WTC11 (cell line): Measurements from ENCODE around the gene BHLHE23. TPM values are rescaled to one million over a fixed set of nuclear protein-coding genes. Genes with fewer than 3 reads are reported as not detected.

Experiments used
- ATAC-seq: fragments of 200-7000 bp; cut with Tn5 transposase; 2 replicates; pipeline ENCODE4 v1.10.0; 2021; ENCODE audit warnings: mild to moderate bottlenecking, moderate library complexity
- CTCF ChIA-PET: fragments of 300-600 bp; sonication (Branson Sonifier 250); formaldehyde crosslinking; loops from one replicate; lab custom pipeline; 2021; ENCODE audit warnings: antibody characterized with exemption; lab: Charles Lee
- POLR2A ChIA-PET: fragments of 350-600 bp; sonication (Branson Sonifier 250); formaldehyde crosslinking; loops from one replicate; lab custom pipeline; 2021; ENCODE audit warnings: antibody characterized with exemption; lab: Charles Lee
- DNase-seq: peaks from one replicate; pipeline ENCODE4 v3.0.0; 2021; ENCODE audit warnings: low spot score
- H3K27ac Mint-ChIP-seq: 2 replicates; pipeline ENCODE4 v1.8.0; 2021; ENCODE audit warnings: mixed read lengths
- H3K27me3 Mint-ChIP-seq: 2 replicates; pipeline ENCODE4 v1.8.0; 2021; ENCODE audit warnings: low read depth, mild to moderate bottlenecking, moderate library complexity, mixed read lengths
- H3K36me3 Mint-ChIP-seq: 2 replicates; pipeline ENCODE4 v1.8.0; 2021; ENCODE audit warnings: mixed read lengths
- H3K4me1 Mint-ChIP-seq: 2 replicates; pipeline ENCODE4 v1.8.0; 2022; ENCODE audit warnings: mixed read lengths
- H3K4me3 Mint-ChIP-seq: 2 replicates; pipeline ENCODE4 v1.8.0; 2021; ENCODE audit warnings: mild to moderate bottlenecking, moderate library complexity, mixed read lengths
- H3K9me3 Mint-ChIP-seq: 2 replicates; pipeline ENCODE4 v1.8.0; 2021; ENCODE audit warnings: mixed read lengths
- CREB1 ChIP-seq: sonication (generic); formaldehyde crosslinking; IDR thresholded peaks from 2 replicates; pipeline ENCODE4 v1.8.0; 2023; ENCODE audit warnings: mild to moderate bottlenecking, missing genetic modification reagents
- ELF4 ChIP-seq: sonication (generic); formaldehyde crosslinking; IDR thresholded peaks from 2 replicates; pipeline ENCODE4 v1.8.1; 2022; ENCODE audit warnings: low read depth, mild to moderate bottlenecking, moderate library complexity, missing genetic modification reagents
- EMX1 ChIP-seq: fragments of 250-450 bp; sonication (Bioruptor Pico); IDR thresholded peaks from 2 replicates; pipeline ENCODE4 v1.8.0; 2021; ENCODE audit warnings: mild to moderate bottlenecking
- GABPB1 ChIP-seq: sonication (generic); formaldehyde crosslinking; IDR thresholded peaks from 2 replicates; pipeline ENCODE4 v1.8.1; 2023; ENCODE audit warnings: mild to moderate bottlenecking, missing genetic modification reagents
- GRHL2 ChIP-seq: fragments of 250-450 bp; sonication (Bioruptor Pico); IDR thresholded peaks from 2 replicates; pipeline ENCODE4 v1.8.0; 2022; ENCODE audit warnings: mild to moderate bottlenecking, moderate library complexity; ENCODE audit not compliant: insufficient replicate concordance, severe bottlenecking
- NR3C1 ChIP-seq: sonication (generic); formaldehyde crosslinking; conservative IDR thresholded peaks from 2 replicates; pipeline ENCODE4 v1.8.1; 2023; ENCODE audit warnings: low read depth, mild to moderate bottlenecking, missing genetic modification reagents
- SMAD3 ChIP-seq: sonication (generic); formaldehyde crosslinking; IDR thresholded peaks from 2 replicates; pipeline ENCODE4 v1.8.0; 2022; ENCODE audit warnings: missing genetic modification reagents, mild to moderate bottlenecking, borderline replicate concordance
- SOX15 ChIP-seq: fragments of 250-450 bp; sonication (Bioruptor Pico); IDR thresholded peaks from 2 replicates; pipeline ENCODE4 v1.9.0; 2021; ENCODE audit warnings: mild to moderate bottlenecking
- TCF7 ChIP-seq: sonication (generic); formaldehyde crosslinking; IDR thresholded peaks from 2 replicates; pipeline ENCODE4 v1.8.0; 2022; ENCODE audit warnings: mild to moderate bottlenecking, low read depth, missing genetic modification reagents, moderate library complexity
- TEAD4 ChIP-seq: sonication (generic); formaldehyde crosslinking; IDR thresholded peaks from 2 replicates; pipeline ENCODE4 v1.8.0; 2022; ENCODE audit warnings: mild to moderate bottlenecking, missing genetic modification reagents
- ZNF263 ChIP-seq: sonication (generic); formaldehyde crosslinking; IDR thresholded peaks from 2 replicates; pipeline ENCODE4 v1.8.1; 2022; ENCODE audit warnings: low read depth, mild to moderate bottlenecking, moderate library complexity, missing genetic modification reagents
- ZNF423 ChIP-seq: fragments of 250-450 bp; sonication (Bioruptor Pico); IDR thresholded peaks from 2 replicates; pipeline ENCODE4 v2.1.2; 2022; ENCODE audit warnings: mild to moderate bottlenecking, moderate library complexity
- total RNA-seq: library from RNA; stranded (reverse); gene quantifications from 3 replicates; pipeline ENCODE4 v1.2.3, GENCODE V29; 2021
- TF ChIP-seq, protein P1 (sequence below): sonication (generic); formaldehyde crosslinking; IDR thresholded peaks from 2 replicates; pipeline ENCODE4 v1.8.1; 2023; ENCODE audit warnings: mild to moderate bottlenecking, missing genetic modification reagents, moderate library complexity
- TF ChIP-seq, protein P2 (sequence below): fragments of 250-450 bp; sonication (Bioruptor Pico); IDR thresholded peaks from 2 replicates; pipeline ENCODE4 v1.9.0; 2021; ENCODE audit warnings: moderate library complexity, mild to moderate bottlenecking, inconsistent platforms, borderline replicate concordance
- TF ChIP-seq, protein P3 (sequence below): fragments of 250-450 bp; sonication (Bioruptor Pico); IDR thresholded peaks from 2 replicates; pipeline ENCODE4 v1.9.0; 2021; ENCODE audit warnings: mild to moderate bottlenecking
- TF ChIP-seq, protein P4 (sequence below): sonication (generic); formaldehyde crosslinking; IDR thresholded peaks from 2 replicates; pipeline ENCODE4 v1.8.1; 2023; ENCODE audit warnings: mild to moderate bottlenecking, missing genetic modification reagents
- TF ChIP-seq, protein P5 (sequence below): fragments of 250-450 bp; sonication (Bioruptor Pico); IDR thresholded peaks from 2 replicates; pipeline ENCODE4 v1.9.0; 2021; ENCODE audit warnings: mild to moderate bottlenecking
- TF ChIP-seq, protein P6 (sequence below): fragments of 250-450 bp; sonication (Bioruptor Pico); conservative IDR thresholded peaks from 2 replicates; pipeline ENCODE4 v1.9.0; 2021; ENCODE audit warnings: mild to moderate bottlenecking
- TF ChIP-seq, protein P7 (sequence below): sonication (generic); formaldehyde crosslinking; conservative IDR thresholded peaks from 2 replicates; pipeline ENCODE4 v1.8.1; 2022; ENCODE audit warnings: mild to moderate bottlenecking, missing genetic modification reagents
- TF ChIP-seq, protein P8 (sequence below): sonication (generic); formaldehyde crosslinking; IDR thresholded peaks from 2 replicates; pipeline ENCODE4 v1.8.0; 2023; ENCODE audit warnings: mild to moderate bottlenecking, missing genetic modification reagents

Gene BHLHE23
- total RNA-seq, 1 experiment from 2014 or later: 1.3 TPM

DNA sequence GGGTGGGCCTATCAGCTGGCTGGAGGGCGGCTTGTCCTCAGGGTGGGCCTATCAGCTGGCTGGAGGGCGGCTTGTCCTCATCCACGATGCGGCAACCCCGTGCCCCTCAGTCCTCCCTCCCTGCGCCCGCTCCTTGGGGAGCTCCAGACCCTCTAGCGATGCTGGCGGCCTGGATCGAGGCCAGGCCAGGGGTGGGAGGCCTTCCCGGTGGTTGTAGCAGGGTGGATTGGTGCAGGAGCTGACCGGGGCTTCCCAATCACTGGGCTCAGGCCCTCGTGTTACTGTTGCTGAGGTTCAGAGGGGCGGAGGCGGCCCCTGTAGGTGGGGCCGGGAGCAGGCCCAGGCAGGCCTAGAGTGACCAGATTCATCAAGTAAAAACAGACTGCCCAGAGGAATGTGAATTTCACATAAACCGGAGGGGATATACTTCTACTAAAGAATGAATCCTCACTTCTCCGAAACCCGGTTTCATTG lies 45.4 kb downstream of the BHLHE23 start:
- Mint-ChIP-seq H3K9me3 (no peaks in the 10 kb centered on the region), H3K27ac (peak overlapping the region; percentile 57), H3K27me3 (no peaks in the 10 kb centered on the region), H3K4me3 (no peak overlapping the region)
- CTCF ChIA-PET: interaction anchor here (0.7 to 2.7 kb wide), 7 partner anchors 9 to 95 kb away, joined by 3 to 15 read pairs (median 3); no protein-coding TSS in a partner anchor
- TF ChIP-seq, protein P1, sequence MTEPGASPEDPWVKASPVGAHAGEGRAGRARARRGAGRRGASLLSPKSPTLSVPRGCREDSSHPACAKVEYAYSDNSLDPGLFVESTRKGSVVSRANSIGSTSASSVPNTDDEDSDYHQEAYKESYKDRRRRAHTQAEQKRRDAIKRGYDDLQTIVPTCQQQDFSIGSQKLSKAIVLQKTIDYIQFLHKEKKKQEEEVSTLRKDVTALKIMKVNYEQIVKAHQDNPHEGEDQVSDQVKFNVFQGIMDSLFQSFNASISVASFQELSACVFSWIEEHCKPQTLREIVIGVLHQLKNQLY: no peak
- TF ChIP-seq, protein P2, sequence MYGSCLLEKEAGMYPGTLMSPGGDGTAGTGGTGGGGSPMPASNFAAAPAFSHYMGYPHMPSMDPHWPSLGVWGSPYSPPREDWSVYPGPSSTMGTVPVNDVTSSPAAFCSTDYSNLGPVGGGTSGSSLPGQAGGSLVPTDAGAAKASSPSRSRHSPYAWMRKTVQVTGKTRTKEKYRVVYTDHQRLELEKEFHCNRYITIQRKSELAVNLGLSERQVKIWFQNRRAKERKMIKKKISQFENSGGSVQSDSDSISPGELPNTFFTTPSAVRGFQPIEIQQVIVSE (CRISPR knock-in tag): no peak
- TF ChIP-seq EMX1 (CRISPR knock-in tag) (no peak), TCF7 (CRISPR knock-in tag) (no peak), CREB1 (CRISPR knock-in tag) (no peak), ZNF423 (no peak), SOX15 (CRISPR knock-in tag) (no peak), ELF4 (CRISPR knock-in tag) (no peak), GRHL2 (CRISPR knock-in tag) (no peak), SMAD3 (CRISPR knock-in tag) (no peak), GABPB1 (CRISPR knock-in tag) (no peak), ZNF263 (no peak), NR3C1 (CRISPR knock-in tag) (no peak), TEAD4 (CRISPR knock-in tag) (no peak)
- TF ChIP-seq, protein P3, sequence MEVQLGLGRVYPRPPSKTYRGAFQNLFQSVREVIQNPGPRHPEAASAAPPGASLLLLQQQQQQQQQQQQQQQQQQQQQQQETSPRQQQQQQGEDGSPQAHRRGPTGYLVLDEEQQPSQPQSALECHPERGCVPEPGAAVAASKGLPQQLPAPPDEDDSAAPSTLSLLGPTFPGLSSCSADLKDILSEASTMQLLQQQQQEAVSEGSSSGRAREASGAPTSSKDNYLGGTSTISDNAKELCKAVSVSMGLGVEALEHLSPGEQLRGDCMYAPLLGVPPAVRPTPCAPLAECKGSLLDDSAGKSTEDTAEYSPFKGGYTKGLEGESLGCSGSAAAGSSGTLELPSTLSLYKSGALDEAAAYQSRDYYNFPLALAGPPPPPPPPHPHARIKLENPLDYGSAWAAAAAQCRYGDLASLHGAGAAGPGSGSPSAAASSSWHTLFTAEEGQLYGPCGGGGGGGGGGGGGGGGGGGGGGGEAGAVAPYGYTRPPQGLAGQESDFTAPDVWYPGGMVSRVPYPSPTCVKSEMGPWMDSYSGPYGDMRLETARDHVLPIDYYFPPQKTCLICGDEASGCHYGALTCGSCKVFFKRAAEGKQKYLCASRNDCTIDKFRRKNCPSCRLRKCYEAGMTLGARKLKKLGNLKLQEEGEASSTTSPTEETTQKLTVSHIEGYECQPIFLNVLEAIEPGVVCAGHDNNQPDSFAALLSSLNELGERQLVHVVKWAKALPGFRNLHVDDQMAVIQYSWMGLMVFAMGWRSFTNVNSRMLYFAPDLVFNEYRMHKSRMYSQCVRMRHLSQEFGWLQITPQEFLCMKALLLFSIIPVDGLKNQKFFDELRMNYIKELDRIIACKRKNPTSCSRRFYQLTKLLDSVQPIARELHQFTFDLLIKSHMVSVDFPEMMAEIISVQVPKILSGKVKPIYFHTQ (CRISPR knock-in tag): no peak
- TF ChIP-seq, protein P4, sequence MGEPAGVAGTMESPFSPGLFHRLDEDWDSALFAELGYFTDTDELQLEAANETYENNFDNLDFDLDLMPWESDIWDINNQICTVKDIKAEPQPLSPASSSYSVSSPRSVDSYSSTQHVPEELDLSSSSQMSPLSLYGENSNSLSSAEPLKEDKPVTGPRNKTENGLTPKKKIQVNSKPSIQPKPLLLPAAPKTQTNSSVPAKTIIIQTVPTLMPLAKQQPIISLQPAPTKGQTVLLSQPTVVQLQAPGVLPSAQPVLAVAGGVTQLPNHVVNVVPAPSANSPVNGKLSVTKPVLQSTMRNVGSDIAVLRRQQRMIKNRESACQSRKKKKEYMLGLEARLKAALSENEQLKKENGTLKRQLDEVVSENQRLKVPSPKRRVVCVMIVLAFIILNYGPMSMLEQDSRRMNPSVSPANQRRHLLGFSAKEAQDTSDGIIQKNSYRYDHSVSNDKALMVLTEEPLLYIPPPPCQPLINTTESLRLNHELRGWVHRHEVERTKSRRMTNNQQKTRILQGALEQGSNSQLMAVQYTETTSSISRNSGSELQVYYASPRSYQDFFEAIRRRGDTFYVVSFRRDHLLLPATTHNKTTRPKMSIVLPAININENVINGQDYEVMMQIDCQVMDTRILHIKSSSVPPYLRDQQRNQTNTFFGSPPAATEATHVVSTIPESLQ (CRISPR knock-in tag): no peak
- TF ChIP-seq, protein P5, sequence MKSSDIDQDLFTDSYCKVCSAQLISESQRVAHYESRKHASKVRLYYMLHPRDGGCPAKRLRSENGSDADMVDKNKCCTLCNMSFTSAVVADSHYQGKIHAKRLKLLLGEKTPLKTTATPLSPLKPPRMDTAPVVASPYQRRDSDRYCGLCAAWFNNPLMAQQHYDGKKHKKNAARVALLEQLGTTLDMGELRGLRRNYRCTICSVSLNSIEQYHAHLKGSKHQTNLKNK (CRISPR knock-in tag): no peak
- TF ChIP-seq, protein P6, sequence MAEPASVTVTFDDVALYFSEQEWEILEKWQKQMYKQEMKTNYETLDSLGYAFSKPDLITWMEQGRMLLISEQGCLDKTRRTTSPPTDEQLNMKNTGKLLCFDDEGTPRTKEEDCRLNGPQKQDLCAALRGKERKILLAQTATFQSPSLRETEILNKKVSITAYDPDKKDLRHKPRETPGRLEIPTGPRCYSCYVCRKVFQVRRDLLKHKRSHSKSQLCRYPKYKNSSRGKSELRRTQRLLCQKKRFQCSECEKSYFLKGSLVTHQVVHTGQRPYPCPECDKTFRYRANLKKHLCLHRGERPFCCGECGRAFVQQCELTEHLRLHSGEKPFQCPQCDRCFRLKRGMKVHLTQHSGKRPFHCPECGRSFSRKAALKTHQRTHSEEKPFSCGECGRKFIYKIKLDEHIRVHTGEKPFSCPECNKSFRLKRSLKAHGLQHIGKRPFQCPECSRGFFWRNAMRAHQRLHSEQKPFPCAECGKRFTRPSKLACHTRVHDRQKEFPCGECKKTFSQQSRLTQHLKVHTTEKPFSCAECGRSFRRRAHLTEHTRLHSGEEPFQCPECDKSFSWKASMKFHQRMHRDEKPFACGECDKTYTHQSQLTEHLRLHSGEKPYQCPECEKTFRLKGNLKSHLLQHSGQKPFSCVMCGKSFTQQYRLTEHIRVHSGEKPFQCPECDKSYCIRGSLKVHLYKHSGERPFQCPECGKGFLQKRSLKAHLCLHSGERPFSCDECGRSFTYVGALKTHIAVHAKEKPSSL (CRISPR knock-in tag): no peak
- TF ChIP-seq, protein P7, sequence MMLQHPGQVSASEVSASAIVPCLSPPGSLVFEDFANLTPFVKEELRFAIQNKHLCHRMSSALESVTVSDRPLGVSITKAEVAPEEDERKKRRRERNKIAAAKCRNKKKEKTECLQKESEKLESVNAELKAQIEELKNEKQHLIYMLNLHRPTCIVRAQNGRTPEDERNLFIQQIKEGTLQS: no peak
- TF ChIP-seq, protein P8, sequence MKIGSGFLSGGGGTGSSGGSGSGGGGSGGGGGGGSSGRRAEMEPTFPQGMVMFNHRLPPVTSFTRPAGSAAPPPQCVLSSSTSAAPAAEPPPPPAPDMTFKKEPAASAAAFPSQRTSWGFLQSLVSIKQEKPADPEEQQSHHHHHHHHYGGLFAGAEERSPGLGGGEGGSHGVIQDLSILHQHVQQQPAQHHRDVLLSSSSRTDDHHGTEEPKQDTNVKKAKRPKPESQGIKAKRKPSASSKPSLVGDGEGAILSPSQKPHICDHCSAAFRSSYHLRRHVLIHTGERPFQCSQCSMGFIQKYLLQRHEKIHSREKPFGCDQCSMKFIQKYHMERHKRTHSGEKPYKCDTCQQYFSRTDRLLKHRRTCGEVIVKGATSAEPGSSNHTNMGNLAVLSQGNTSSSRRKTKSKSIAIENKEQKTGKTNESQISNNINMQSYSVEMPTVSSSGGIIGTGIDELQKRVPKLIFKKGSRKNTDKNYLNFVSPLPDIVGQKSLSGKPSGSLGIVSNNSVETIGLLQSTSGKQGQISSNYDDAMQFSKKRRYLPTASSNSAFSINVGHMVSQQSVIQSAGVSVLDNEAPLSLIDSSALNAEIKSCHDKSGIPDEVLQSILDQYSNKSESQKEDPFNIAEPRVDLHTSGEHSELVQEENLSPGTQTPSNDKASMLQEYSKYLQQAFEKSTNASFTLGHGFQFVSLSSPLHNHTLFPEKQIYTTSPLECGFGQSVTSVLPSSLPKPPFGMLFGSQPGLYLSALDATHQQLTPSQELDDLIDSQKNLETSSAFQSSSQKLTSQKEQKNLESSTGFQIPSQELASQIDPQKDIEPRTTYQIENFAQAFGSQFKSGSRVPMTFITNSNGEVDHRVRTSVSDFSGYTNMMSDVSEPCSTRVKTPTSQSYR (CRISPR knock-in tag): no peak
- TF ChIP-seq, all 79 proteins: peak for 0
- ATAC-seq (peak; percentile 65), DNase-seq (peak; percentile 50)
- Mint-ChIP-seq H3K36me3 (peaks cover 8% of the 10 kb centered on the region; the same call in 1 of the 2 replicates), H3K4me1 (no peaks in the 10 kb centered on the region)
- POLR2A ChIA-PET: interaction anchor here (0.6 kb wide), 1 partner anchor 24 kb away, joined by 3 read pairs; the partner anchor contains the start of gene GID8
